ENCODE data around the gene SEC23A.
"Not testable (repeated sequence)": the region's sequence is repeated elsewhere in the genome, so short reads cannot be mapped to it uniquely, and the experiment has no call there.

Gene SEC23A

DNA sequence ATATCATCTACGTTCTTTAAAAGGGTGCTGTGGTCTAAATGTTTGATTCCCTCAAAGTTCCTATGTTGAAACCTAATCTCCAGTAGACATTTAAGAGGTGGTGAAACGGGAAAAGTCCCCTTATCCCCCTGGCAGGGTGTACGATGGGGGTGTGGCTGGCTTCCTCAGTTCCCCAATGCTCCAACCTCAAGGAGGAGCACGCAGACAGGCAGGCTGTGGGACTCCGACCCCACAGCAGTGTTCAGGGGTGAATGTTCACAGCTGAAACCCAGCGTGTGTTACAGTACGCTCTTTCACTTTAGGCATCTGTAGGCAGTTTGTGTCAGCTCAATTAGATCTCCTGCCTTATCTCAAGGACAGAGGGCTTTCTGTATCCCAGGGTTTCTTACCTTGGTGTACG lies 73.2 kb downstream of the SEC23A start:
- DNase-seq (ENCODE audit: low read depth): no peak

DNA sequence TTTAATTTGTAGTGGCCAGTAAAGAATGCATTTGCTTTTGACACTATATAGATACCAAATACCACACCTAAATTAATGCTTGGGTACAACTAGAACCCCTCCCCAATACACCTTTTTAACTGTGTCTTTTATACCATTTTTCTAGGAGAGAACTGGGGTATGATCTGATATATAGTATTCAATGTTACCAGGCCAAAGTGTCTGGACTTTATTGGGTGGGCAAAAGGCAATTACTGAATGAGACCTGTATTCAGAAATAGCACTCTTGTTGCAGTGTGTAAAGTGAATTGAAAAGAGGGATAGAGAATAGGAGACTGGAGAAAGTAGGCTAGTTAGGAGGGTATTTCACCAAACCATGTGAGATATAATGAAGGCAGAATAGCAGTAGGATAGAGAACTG lies 74.4 kb downstream of the SEC23A start:
- DNase-seq (ENCODE audit: low read depth): no peak

DNA sequence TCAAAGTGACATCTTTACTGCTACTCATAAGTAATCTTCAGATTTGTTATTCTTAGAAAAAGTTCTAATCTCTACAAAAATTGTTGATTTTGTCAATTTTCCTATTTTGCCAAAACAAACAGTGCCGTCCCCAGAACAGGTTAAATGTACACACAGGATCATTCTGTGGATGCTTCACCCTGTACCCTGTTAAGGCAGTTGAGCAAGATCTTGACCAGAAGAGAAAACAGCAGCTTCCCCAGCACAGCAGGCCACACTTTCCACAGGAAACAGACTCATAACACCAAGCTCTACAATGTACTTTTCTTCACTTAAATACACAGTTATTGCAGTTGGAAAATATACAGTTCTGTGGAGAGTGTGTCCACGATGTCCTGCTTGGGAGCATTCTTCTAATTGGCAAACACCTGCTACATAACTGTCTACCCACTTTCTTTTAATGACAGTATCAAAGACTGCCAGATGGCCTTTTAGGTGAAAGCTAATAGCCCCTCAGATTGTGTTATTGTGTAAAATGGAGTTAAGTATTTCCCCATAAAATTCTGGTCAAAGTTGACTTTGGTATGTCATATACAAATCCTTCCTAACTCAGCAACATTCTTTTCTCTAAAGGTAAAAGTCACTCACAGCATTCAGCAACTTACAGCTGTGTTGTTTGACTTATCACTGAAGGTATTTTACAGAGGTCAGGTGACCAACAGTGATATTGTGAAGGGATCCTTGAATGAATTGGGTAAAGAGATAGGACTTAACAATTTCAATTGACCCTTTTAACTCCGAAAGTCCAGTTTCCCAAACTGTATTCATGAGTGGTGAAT lies 77.0 kb downstream of the SEC23A start:
- no peak for DNase-seq (ENCODE audit: low read depth)

DNA sequence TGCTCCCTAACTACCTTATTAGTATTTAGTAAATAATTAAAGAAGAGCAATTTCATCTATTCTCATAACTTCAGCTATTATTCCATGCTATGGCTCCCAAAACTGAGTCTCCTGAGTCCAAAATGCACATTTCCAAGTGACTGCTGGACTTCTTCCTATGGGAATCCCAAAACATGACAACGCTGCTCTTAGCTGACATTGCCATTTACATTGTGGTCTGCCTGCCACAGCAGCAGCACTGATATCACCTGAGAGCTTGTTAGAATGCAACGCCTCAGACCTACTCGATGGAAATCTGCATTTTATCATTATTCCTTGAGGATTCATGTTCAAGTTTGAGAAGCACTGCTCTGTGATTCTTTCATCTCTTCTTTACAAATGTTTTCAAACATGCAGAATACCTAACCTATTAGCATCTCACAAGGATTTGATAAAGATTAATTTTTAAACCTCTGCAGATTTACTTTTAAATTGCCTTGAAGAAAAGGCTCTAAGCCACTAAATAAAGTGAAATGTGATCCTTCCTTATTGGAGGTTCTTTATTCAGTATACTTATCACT lies 77.7 kb downstream of the SEC23A start:
- no peak for DNase-seq (ENCODE audit: low read depth)

DNA sequence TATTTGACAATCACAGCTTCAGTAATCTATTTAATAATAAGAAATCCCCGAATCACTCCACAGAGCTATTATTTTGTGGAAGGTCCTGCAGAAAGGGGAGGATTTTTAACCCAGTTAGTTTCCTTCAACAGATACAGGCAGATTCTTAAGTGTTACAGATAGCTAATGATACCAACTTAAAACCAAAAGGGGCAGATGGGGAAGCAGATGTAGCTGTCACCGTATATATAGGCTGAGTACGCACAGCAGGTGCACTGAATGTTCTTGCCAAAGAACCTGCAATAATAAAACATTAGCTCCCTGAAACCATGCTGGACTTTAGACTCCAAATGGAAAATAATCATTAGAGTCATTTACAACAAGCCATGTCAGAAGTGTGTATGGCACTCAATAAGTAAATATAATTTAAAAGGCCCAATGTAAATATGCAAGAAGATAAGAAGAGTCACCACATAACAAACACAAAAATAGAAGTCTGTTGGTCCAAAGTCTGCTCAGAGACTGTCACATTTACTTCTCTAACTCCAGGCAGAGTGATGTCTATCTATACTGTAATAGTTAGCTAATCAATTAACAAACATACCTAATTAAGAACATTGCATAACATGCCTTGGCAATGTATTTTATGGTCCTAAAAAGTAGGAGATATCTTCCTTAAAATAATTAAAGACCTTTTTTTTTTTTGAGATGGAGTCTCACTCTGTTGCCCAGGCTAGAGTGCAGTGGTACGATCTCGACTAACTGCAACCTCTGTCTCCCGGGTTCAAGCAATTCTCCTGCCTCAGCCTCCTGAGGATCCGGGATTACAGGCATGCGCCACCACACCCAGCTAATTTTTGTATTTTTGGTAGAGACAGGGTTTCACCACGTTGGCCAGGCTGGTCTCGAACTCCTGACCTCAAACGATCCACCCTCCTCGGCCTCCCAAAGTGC lies 78.8 kb downstream of the SEC23A start:
- DNase-seq (ENCODE audit: low read depth): no peak

DNA sequence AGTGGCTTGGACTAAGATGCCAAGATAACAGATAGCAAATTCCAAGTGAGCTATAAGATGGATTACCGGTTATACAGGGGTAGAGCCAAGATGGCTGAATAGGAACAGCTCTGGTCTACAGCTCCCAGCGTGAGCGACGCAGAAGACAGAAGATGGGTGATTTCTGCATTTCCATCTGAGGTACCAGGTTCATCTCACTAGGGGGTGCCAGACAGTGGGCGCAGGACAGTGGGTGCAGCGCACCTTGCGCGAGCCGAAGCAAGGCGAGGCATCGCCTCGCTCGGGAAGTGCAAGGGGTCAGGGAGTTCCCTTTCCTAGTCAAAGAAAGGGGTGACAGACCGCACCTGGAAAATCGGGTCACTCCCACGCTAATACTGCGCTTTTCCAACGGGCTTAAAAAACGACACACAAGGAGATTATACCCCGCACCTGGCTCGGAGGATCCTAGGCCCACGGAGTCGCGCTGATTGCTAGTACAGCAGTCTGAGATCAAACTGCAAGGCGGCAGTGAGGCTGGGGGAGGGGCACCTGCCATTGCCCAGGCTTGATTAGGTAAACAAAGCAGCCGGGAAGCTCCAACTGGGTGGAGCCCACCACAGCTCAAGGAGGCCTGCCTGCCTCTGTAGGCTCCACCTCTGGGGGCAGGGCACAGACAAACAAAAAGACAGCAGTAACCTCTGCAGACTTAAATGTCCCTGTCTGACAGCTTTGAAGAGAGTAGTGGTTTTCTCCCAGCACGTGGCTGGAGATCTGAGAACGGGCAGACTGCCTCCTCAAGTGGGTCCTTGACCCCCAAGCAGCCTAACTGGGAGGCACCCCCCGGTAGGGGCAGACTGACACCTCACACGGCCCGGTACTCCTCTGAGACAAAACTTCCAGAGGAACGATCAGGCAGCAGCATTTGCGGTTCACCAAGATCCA lies 85.7 kb downstream of the SEC23A start:
- not testable (repeated sequence) for DNase-seq (ENCODE audit: low read depth)

DNA sequence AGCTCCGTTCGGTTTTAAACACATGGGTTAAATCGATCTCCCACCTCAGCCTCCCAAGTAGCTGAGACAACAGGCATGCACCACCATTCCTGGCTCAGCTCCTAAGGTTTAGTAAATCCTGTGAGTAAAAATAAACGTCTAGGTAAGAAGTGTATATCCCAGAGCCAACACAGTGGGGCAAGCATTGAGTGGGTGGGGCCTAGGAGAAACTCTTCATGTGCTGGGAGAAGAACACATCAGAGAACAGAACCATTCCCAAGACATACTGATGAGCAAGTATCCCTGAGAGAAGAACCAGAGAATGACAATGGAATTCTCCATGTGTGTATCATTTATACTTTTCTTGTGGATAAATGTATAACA lies 86.3 kb downstream of the SEC23A start:
- DNase-seq (ENCODE audit: low read depth): no peak

DNA sequence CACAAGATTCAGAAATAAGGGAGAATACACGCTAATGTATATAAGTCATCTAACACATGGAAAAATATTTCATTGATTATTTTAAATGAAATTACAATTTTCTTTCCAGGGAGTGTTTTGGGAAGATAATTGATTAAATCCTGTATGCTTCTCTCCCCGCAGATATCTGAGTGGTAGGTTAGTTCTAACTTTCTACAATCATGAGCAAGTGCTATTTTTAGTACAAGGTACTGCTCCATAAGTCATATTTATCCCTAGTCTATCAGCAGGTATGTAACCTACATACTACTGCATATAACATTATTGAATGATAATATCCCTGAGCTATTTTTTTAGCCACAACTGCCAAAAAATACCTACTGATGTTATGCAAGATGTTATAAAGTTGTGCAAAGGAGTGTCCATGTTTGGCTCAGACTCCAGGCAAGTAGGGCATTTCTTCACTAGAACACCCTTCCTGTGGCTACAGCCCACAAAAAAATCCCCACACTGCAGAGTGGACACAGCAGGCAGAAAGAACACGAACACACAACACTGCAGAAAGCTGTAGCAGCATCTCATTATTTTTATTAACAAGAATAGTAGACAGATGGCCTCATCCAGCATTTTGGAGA lies 87.0 kb downstream of the SEC23A start:
- no peak for DNase-seq (ENCODE audit: low read depth)

DNA sequence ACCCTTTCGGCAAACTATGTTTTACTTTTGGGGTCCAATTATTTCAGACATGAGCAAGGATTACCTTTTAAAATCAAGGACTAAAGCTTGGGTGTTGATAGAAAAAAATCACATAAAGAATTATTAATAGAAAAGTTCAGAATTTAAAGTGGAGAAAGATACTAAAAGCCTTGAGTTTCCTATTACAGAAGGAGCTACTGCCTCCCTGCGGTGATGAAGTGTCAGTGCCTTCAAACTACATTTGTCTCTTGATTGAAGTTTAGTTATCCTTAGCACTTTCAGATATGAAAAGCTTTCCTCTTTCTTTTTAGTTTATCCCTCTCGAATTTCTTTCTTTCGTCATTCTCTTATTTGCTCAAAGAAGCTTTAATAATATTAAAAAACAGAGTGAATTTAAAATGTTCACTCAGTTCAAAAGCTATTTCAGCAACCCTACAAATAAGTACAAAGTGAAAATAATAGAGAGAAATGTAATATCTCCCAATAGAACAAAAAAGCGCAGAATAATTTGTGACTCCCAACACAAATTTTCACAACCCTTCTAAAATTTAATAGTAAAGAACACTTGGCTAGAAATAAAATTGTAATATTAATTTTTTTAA lies 87.6 kb downstream of the SEC23A start:
- DNase-seq (ENCODE audit: low read depth): no peak

DNA sequence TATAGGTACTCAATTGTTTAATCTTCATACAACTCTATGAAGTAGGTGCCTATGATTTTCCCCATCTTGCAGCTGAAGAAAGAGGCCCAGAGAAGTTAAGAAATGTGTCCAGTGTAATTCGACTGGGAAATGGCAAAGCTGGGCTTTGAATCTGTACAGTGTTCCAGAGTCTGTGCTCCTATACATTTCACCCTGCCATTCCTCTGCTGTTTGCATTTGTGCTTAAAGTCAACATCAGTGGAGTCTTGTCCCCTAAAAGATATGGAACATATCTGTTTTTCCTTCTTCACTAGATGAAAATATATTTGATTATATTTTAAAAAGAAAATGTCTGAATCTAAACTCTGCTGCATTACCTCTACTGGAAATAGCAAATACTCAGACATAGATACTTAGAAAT lies 88.6 kb downstream of the SEC23A start:
- DNase-seq (ENCODE audit: low read depth): no peak

DNA sequence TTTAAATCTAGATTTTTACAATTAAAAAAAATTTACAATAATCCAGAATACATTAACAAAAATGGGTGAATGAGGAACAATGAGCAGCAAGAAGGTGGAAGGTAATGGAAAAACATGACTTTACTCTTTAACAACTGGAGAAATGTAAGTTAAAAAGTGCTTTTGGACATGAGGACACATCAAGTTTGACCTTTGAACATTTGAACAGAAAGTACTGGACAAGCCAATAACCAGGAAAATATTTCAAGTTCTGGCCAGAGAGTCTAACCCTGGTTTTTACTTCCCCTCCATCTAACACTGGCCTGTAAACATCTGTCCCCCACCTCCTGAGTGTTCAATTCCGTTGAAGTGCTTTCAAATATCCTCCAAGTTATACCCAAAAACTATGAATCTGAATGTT lies 94.1 kb downstream of the SEC23A start:
- not testable (repeated sequence) for DNase-seq (ENCODE audit: low read depth)

DNA sequence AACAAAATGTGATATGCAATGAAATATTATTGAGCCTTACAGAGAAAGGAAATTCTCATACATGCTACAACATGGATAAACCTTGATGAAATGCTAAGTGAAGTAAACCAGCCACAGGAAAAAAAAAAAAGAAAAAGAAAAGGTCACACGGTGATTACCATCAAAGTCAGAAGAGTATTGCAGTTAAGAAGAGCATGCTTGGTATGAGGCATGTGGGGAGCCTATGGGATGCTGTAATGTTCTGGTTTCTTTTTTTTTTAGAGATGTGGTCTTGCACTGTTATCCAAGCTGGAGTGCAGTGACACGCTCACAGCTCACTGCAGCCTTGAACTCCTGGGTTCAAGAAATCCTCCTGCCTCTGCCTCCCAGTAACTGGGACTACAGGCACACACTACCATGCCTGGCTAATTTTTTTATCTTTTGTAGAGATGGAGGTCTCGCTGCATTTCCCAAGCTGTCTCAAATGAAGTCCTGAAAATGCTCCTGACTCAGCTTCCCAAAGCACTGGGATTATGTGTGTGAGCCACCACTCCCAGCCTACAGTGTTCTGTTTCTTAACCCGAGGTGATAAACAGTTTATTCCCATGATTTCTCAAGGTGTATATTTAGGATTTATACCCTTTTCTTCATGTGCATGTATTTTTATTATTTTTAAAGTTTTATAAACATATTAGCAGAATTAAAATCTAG lies 96.2 kb downstream of the SEC23A start:
- DNase-seq (ENCODE audit: low read depth): no peak

DNA sequence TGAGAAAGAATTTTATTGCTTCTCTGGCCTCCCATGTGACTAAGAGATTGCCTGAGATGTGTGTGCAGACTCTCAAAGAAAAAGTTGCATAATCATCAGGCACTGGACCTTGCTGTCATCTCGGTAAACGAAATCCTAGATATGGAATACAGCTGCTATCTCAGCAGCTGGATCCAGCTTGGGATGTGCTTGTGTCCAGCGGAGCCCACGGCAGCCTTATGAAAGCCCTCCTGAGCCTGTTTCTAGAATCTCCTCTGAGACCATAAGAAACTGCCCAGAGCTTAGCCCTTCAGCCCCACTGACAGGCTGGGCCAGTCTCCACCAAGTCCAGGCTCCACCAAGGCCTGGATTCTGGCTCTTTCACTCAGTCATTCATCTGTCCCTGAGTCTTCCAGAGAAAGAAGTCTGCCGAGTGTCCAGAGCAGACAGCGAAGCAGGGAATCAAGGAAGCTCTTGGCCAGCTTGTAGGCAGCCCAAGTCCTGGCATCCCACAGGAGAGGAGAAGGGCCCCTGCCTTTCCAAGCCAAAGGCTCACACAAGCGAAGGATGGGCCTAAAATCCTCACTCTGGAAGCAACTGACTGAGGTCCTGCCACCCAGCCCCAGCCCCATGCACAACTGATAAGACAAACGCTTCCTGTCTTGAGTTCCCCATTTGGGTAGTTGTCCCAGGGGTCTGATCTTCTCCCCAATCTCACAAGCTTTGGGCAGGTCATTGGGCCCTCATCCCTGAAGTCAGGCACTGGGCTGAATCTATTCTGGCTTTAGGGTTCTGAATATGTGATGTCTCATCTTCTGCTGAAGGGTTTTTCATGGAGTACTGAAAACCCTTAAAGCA lies 97.8 kb downstream of the SEC23A start:
- no peak for DNase-seq (ENCODE audit: low read depth)

DNA sequence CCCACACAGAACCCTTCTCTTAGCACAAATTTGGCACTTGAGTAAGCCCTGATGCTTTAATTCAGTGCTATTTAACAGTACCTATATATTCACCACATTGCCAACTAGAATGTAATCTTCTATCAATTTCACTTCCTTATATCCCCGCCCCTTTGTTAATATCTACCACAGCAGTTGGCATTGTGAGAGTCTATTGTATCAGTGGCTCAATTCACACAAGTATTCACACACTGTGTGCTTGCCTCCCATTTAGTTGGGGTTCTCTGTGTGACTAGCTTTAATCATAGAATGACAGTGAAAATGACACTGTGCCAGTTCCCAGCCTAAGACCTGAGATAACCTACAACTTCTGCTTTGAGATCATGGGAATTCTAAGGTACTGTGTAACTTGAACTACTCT lies 103.1 kb downstream of the SEC23A start:
- no peak for DNase-seq (ENCODE audit: low read depth)

DNA sequence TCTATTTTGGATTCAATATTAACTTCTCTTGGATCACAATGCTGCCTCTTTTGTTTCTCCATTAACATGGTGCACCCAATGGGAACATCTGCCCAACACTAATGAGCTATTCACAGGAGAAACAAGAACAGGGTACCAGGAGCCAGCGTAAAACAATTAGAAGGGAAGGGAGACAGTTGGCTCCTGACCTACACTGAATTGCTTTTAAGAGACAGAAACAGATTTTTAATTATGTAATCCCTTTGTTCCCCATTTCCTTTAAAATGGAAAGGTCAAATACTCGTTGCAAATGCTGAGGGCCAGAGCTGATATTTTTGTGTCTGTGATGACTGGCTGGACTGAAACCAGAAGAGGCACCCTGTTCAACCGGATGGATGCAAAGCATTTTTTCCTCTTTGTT lies 108.3 kb downstream of the SEC23A start:
- DNase-seq (ENCODE audit: low read depth): no peak

DNA sequence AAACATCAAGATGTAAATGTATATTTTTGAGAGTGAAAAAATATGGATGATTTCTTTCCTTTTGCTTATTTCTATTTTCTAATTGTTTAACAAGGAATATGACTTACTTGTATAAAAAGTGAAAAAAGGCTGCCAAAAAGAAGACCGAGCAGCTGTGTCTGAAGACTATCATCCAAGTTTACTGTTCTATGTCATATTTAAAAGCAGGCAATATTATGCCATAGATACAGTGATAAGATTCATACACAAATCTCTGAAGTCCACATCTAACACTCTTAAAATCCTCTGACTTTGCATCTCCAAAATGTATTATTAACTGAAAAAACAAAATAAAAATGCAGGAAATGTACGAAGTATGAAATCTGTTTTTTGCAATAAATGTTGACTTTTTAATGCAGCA lies 109.1 kb downstream of the SEC23A start:
- DNase-seq (ENCODE audit: low read depth): no peak

DNA sequence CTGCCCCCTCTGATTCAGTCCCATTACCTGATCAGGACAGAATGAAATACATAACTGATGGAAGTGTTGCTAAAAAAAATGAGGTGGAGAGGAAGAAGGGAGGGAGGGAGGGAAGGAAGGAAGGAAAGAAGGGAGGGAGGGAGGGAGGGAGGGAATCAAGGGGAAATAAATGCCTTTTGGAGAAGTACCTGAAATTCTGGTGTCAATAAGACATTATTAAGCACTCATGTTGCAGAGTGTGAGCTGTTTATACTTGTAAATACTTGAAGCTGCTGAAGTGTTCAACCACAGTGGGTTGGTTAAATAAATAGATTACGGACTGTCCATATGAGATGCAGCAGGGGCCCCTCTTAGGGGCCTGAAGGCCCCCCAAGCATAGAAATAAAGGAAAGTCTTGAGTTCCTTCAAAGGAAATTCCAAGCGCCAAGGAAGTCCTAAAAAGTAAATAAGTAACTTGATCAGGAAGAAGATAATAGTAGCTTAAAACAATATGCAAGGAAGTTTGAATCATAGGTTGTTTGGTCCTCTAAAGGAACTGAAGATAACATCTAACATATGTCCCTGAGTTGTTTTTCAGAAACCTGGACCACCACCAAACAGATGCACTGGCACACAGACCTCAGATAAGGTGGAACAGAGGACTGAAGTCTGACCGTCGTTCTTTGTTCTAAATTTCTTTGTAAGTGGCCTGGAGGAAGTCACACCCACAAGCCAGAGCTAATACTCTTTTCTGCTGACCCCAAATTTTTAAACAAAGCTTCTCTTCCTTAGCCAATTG lies 110.8 kb downstream of the SEC23A start:
- no peak for DNase-seq (ENCODE audit: low read depth)

DNA sequence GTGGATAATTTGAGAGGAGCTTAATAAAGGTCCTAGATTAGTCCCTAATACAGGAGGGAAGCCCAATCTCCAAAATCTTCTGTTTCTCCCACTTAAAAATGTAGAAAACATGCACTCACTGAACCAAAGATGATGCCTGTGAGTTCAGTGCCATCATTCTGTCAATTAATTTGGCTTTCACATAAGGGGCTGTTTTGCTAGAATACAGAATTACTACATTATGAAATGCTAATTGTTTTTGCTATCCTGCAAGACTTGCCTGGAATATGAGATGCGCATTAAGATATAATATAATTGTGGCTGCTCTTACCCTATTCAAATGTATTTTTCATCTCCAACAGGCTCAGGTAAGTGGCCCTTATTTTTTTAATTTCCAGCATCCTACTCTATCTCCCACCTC lies 111.7 kb downstream of the SEC23A start:
- no peak for DNase-seq (ENCODE audit: low read depth)
